GM18868 (cell line): ENCODE results near the gene C22orf23.

Source experiments
- ATAC-seq: cut with Tn5 transposase; IDR thresholded peaks from one replicate; pipeline ENCODE4 v1.9.1; 2021; ENCODE audit warnings: mild to moderate bottlenecking, moderate library complexity; ENCODE audit not compliant: unreplicated experiment

C22orf23 gene

GRCh38 chr22:37905534-37906363 is 47.7 kb downstream of the C22orf23 start, which contains the start of gene MICALL1:
TSS of gene MICALL1 (plus strand) at chr22:37906297. CDS start at chr22:37906423, 126 bp downstream.
- peak; percentile 81 for ATAC-seq

- ATAC-seq: no peak
Observed at GRCh38 chr22:37904572-37905533, 48.5 kb downstream of the C22orf23 start.

- ATAC-seq: no peak
Observed at GRCh38 chr22:37898441-37899181, 54.8 kb downstream of the C22orf23 start.

GRCh38 chr22:37897807-37898206 is 55.6 kb downstream of the C22orf23 start:
- ATAC-seq: no peak

- no peak for ATAC-seq
Observed at GRCh38 chr22:37896939-37897338, 56.5 kb downstream of the C22orf23 start.

GRCh38 chr22:37896181-37896592 is 57.2 kb downstream of the C22orf23 start:
- peak; percentile 64 for ATAC-seq

- no peak for ATAC-seq
Observed at GRCh38 chr22:37894939-37895670, 58.3 kb downstream of the C22orf23 start.

GRCh38 chr22:37893583-37893983 is 59.8 kb downstream of the C22orf23 start:
- no peak for ATAC-seq
